Urinary bladder (tissue), 4 donors: Measurements from ENCODE around the gene SYNE1. TPM values are rescaled to one million over a fixed set of nuclear protein-coding genes. Genes with fewer than 3 reads are reported as not detected.

Experiments
- DNase-seq: peaks from one replicate; pipeline ENCODE4 v3.0.0-alpha.2; 2015; ENCODE audit errors: extremely low spot score
- H3K27ac ChIP-seq: one replicate; pipeline ENCODE4 v1.5.1; 2013; ENCODE audit warnings: low read depth, mild to moderate bottlenecking, moderate library complexity
- H3K36me3 ChIP-seq: one replicate; pipeline ENCODE4 v1.6.1; 2013; ENCODE audit warnings: mild to moderate bottlenecking, moderate library complexity; ENCODE audit not compliant: insufficient read depth
- H3K4me1 ChIP-seq: one replicate; pipeline ENCODE4 v1.6.1; 2013; ENCODE audit warnings: mild to moderate bottlenecking, moderate library complexity; ENCODE audit not compliant: insufficient read depth
- H3K4me3 ChIP-seq: one replicate; pipeline ENCODE4 v1.5.1; 2013; ENCODE audit warnings: low read depth, low read length
- WGBS: extraction: QIAGEN DNeasy Blood & Tissue Kit; methylation state at CpG from one replicate; pipeline ENCODE4 v1.1.7; 2013; 5-methylcytosine and 5-hydroxymethylcytosine counted together
- polyA plus RNA-seq: library from polyadenylated mRNA; stranded (reverse); fragments of 200-250 nt; gene quantifications from one replicate; pipeline ENCODE4 v1.2.3, GENCODE V29; 2013
- total RNA-seq: library from RNA; depleted of rRNA; stranded (reverse); fragments of >200 nt; gene quantifications from one replicate; pipeline ENCODE4 v1.2.3, GENCODE V29; 2014
- donor health status: healthy with polysubstance abuse.
- donor health status: healthy.

The SYNE1 gene
- total and polyA plus RNA-seq, 2 donors: 41.9 to 266 TPM

- no peak overlapping the region for H3K27ac ChIP-seq
- no peaks in the 10 kb centered on the region for H3K36me3 ChIP-seq
- 94% methylated on average over 5 of the region's 5 CpGs for WGBS
- no peaks in the 10 kb centered on the region for H3K4me1 ChIP-seq
- DNase-seq: no peak
- no peak overlapping the region for H3K4me3 ChIP-seq
These were observed 37.1 kb downstream of the SYNE1 start for GRCh38 chr6:152600022-152600421.

- 36% methylated on average over 4 of the region's 4 CpGs for WGBS
- Histone ChIP-seq H3K4me3 (no peak overlapping the region), H3K4me1 (no peaks in the 10 kb centered on the region), H3K27ac (no peak overlapping the region), H3K36me3 (no peaks in the 10 kb centered on the region)
- DNase-seq: peak; percentile 26
These were observed 38.1 kb downstream of the SYNE1 start for GRCh38 chr6:152598901-152599537.

- H3K27ac ChIP-seq: no peak overlapping the region
These were observed 38.7 kb downstream of the SYNE1 start for GRCh38 chr6:152598421-152598820.

GRCh38 chr6:152596726-152597125, 40.4 kb downstream of the SYNE1 start:
- no peaks in the 10 kb centered on the region for H3K36me3 ChIP-seq
- WGBS: 82% methylated on average over 2 of the region's 2 CpGs
- H3K4me1 ChIP-seq: no peaks in the 10 kb centered on the region
- H3K4me3 ChIP-seq: no peak overlapping the region
- no peak for DNase-seq
- H3K27ac ChIP-seq: no peak overlapping the region

More at GRCh38 chr6:152598421-152598820, 38.7 kb downstream of the SYNE1 start:
- H3K4me1 ChIP-seq: no peaks in the 10 kb centered on the region
- H3K4me3 ChIP-seq: no peak overlapping the region
- DNase-seq: no peak
- H3K36me3 ChIP-seq: no peaks in the 10 kb centered on the region

- DNase-seq: no peak
- Histone ChIP-seq H3K4me1 (no peaks in the 10 kb centered on the region), H3K4me3 (no peak overlapping the region), H3K27ac (no peak overlapping the region), H3K36me3 (no peaks in the 10 kb centered on the region)
- WGBS: 48% methylated on average over 4 of the region's 4 CpGs
These were observed 41.7 kb downstream of the SYNE1 start for GRCh38 chr6:152595499-152595898.

GRCh38 chr6:152594701-152595100, 42.5 kb downstream of the SYNE1 start:
- 53% methylated on average over 1 of the region's 1 CpG for WGBS
- Histone ChIP-seq H3K4me1 (no peaks in the 10 kb centered on the region), H3K36me3 (no peaks in the 10 kb centered on the region), H3K4me3 (no peak overlapping the region), H3K27ac (no peak overlapping the region)
- no peak for DNase-seq

GRCh38 chr6:152588456-152588855, 48.7 kb downstream of the SYNE1 start:
- H3K4me1 ChIP-seq: no peaks in the 10 kb centered on the region
- DNase-seq: no peak
- H3K36me3 ChIP-seq: no peaks in the 10 kb centered on the region
- H3K27ac ChIP-seq: no peak overlapping the region
- 85% methylated on average over 1 of the region's 1 CpG for WGBS
- no peak overlapping the region for H3K4me3 ChIP-seq

GRCh38 chr6:152587473-152587872, 49.7 kb downstream of the SYNE1 start:
- H3K36me3 ChIP-seq: no peaks in the 10 kb centered on the region

GRCh38 chr6:152585236-152585635, 51.9 kb downstream of the SYNE1 start:
- DNase-seq: no peak
- WGBS: 90% methylated on average over 3 of the region's 3 CpGs
- H3K4me1 ChIP-seq: no peaks in the 10 kb centered on the region

More at GRCh38 chr6:152587473-152587872, 49.7 kb downstream of the SYNE1 start:
- WGBS: 84% methylated on average over 1 of the region's 1 CpG
- no peak for DNase-seq
- Histone ChIP-seq H3K27ac (no peak overlapping the region), H3K4me3 (no peak overlapping the region), H3K4me1 (no peaks in the 10 kb centered on the region)

GRCh38 chr6:152583888-152584287, 53.3 kb downstream of the SYNE1 start:
- Histone ChIP-seq H3K4me1 (no peaks in the 10 kb centered on the region), H3K27ac (no peak overlapping the region), H3K4me3 (no peak overlapping the region), H3K36me3 (no peaks in the 10 kb centered on the region)
- no peak for DNase-seq
- WGBS: 53% methylated on average over 3 of the region's 3 CpGs

More at GRCh38 chr6:152585236-152585635, 51.9 kb downstream of the SYNE1 start:
- H3K36me3 ChIP-seq: no peaks in the 10 kb centered on the region
- no peak overlapping the region for H3K27ac ChIP-seq
- no peak overlapping the region for H3K4me3 ChIP-seq

GRCh38 chr6:152576525-152576924, 60.6 kb downstream of the SYNE1 start:
- peak overlapping the region; percentile 38 for H3K27ac ChIP-seq
- no peaks in the 10 kb centered on the region for H3K4me1 ChIP-seq

GRCh38 chr6:152575621-152576150, 61.5 kb downstream of the SYNE1 start:
- Histone ChIP-seq H3K4me3 (no peak overlapping the region), H3K4me1 (no peaks in the 10 kb centered on the region), H3K36me3 (no peaks in the 10 kb centered on the region), H3K27ac (no peak overlapping the region)
- WGBS: 28% methylated on average over 4 of the region's 4 CpGs
- no peak for DNase-seq

More at GRCh38 chr6:152576525-152576924, 60.6 kb downstream of the SYNE1 start:
- Histone ChIP-seq H3K4me3 (no peak overlapping the region), H3K36me3 (no peaks in the 10 kb centered on the region)
- DNase-seq: no peak
- WGBS: 73% methylated on average over 1 of the region's 1 CpG

- WGBS: 49% methylated on average over 2 of the region's 2 CpGs
- Histone ChIP-seq H3K4me1 (no peaks in the 10 kb centered on the region), H3K36me3 (no peaks in the 10 kb centered on the region), H3K4me3 (no peak overlapping the region), H3K27ac (no peak overlapping the region)
- DNase-seq: no peak
These were observed 62.0 kb downstream of the SYNE1 start for GRCh38 chr6:152575161-152575560.

- WGBS: 79% methylated on average over 2 of the region's 2 CpGs
- no peaks in the 10 kb centered on the region for H3K4me1 ChIP-seq
- H3K4me3 ChIP-seq: no peak overlapping the region
- H3K27ac ChIP-seq: no peak overlapping the region
- H3K36me3 ChIP-seq: no peaks in the 10 kb centered on the region
- no peak for DNase-seq
These were observed 63.4 kb downstream of the SYNE1 start for GRCh38 chr6:152573762-152574161.
